Caco-2 (cell line): Measurements from ENCODE around the gene STX8. TPM values are rescaled to one million over a fixed set of nuclear protein-coding genes. Genes with fewer than 3 reads are reported as not detected.
A peak's percentile ranks its signal among the peaks of the same experiment; 100 is the strongest.

Experiments
- BruUV-seq: library from RNA; stranded (reverse); fragments of 400-500 nt; replicated peaks from 2 replicates; lab custom pipeline; 2021; lab: Mats Ljungman, UMichigan
- CTCF ChIA-PET: fragments of 300-600 bp; sonication (Branson Sonifier 250); formaldehyde crosslinking; loops from one replicate; lab custom pipeline; 2022; ENCODE audit warnings: antibody characterized with exemption; lab: Charles Lee
- POLR2A ChIA-PET: fragments of 300-600 bp; sonication (Branson Sonifier 250); formaldehyde crosslinking; loops from one replicate; lab custom pipeline; 2022; ENCODE audit warnings: antibody characterized with exemption; lab: Charles Lee
- DNase-seq, 2 experiments: peaks; one replicate each; pipeline versions ENCODE4 v3.0.0 to v3.0.0-alpha.2; 2020 to 2022
- H3K27me3 ChIP-seq: replicated peaks from 2 replicates; pipeline ENCODE4 v1.6.0; 2011; ENCODE audit warnings: low read length; ENCODE audit not compliant: control insufficient read depth, insufficient read depth
- H3K36me3 ChIP-seq: 2 replicates; pipeline ENCODE4 v1.5.1; 2011; ENCODE audit warnings: low read length; ENCODE audit not compliant: control insufficient read depth, insufficient read depth
- H3K4me1 ChIP-seq: fragments of 250-450 bp; sonication (Bioruptor Pico); 2 replicates; pipeline ENCODE4 v1.5.1; 2020; ENCODE audit warnings: mild to moderate bottlenecking
- H3K4me3 ChIP-seq: 2 replicates; pipeline ENCODE4 v1.5.1; 2011; ENCODE audit warnings: low read depth, mild to moderate bottlenecking, control low read depth, low read length
- H3K9me3 ChIP-seq: fragments of 250-450 bp; sonication (Bioruptor Pico); 2 replicates; pipeline ENCODE4 v1.5.1; 2020; ENCODE audit warnings: mild to moderate bottlenecking, moderate library complexity
- H3K27ac Mint-ChIP-seq: one replicate; pipeline ENCODE4 v1.8.0; 2022; ENCODE audit warnings: mixed read lengths; ENCODE audit not compliant: unreplicated experiment
- H3K27me3 Mint-ChIP-seq: one replicate; pipeline ENCODE4 v1.8.0; 2022; ENCODE audit warnings: mixed read lengths; ENCODE audit not compliant: insufficient read depth, unreplicated experiment
- H3K36me3 Mint-ChIP-seq: one replicate; pipeline ENCODE4 v1.8.0; 2022; ENCODE audit warnings: mild to moderate bottlenecking, mixed read lengths; ENCODE audit not compliant: insufficient read depth, unreplicated experiment
- H3K4me1 Mint-ChIP-seq: one replicate; pipeline ENCODE4 v1.8.0; 2022; ENCODE audit warnings: low read depth, mixed read lengths; ENCODE audit not compliant: unreplicated experiment
- H3K4me3 Mint-ChIP-seq: one replicate; pipeline ENCODE4 v1.8.0; 2022; ENCODE audit warnings: mild to moderate bottlenecking, moderate library complexity, mixed read lengths; ENCODE audit not compliant: unreplicated experiment
- H3K9me3 Mint-ChIP-seq: one replicate; pipeline ENCODE4 v1.8.0; 2022; ENCODE audit warnings: mixed read lengths; ENCODE audit not compliant: unreplicated experiment
- intact Hi-C: fragments of 100-400 bp; cut with micrococcal nuclease; formaldehyde crosslinking; loops from one replicate; pipeline ENCODE4 v1.10.0; 2022; ENCODE audit not compliant: unreplicated experiment
- total RNA-seq: library from RNA; stranded (reverse); gene quantifications from 2 replicates; pipeline ENCODE4 v1.2.3, GENCODE V29; 2022
- TF ChIP-seq, protein P1 (sequence below), 2 experiments: fragments of 200-600 bp in 1 of 2; IDR thresholded peaks; 1 replicate in 1 of 2; 2 replicates in 1 of 2; pipeline versions ENCODE4 v1.5.1 to v1.8.0; 2011 to 2022; ENCODE audit warnings: antibody characterized with exemption in 1 of 2, control low read depth in 1 of 2, inconsistent platforms in 1 of 2, low read depth in 1 of 2, low read length in 1 of 2, mild to moderate bottlenecking in 1 of 2, moderate library complexity in 1 of 2; ENCODE audit not compliant: insufficient read depth in 1 of 2, severe bottlenecking in 1 of 2, unreplicated experiment in 1 of 2

Gene STX8
- total RNA-seq, 1 experiment from 2014 or later: 22.6 TPM

DNA sequence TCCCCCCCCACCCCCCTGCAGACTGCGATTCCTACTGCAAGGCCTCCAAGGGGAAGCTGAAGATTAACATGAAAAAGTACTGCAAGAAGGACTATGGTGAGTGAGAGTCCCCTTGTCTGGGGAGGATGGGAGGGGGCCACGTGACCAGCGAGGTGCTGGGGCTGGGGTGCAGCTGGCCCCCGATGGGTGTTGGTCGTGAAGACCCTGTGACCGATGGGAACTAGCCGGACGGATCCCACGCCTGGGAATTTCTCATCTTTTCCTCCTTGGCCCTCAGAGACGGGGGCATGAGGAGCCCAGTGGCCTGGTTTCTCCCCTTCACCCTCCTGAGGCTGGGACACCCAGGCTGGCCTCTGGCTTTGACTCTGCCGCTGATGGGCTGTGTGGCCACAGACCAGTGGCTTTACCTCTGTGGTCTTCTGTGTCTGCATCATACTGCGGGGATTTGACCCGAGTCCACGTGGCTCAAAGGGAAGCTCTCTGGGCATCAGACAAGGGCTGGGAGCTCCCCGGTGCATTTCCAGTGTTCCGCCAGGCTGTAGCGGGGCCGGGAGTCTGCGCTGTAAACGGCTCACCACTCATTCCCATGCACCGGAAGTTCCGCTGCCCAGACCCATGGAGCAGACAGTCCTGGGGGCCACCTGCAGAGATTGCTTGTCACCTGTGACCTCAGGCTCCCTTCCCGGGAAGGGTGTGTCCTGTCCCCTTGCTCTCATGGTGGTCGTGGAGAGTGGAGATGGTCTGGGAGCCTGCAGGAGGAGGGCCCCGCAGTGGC, 354.3 kb downstream of the STX8 start:
- Histone ChIP-seq H3K4me3 (no peak overlapping the region), H3K27me3 (no peaks in the 10 kb centered on the region), H3K4me1 (no peaks in the 10 kb centered on the region), H3K36me3 (no peaks in the 10 kb centered on the region), H3K9me3 (no peaks in the 10 kb centered on the region)
- no peaks in the 10 kb centered on the region for H3K4me1 Mint-ChIP-seq
- ChIA-PET POLR2A (no interaction called here), CTCF (no interaction called here)
- no peak overlapping the region for H3K4me3 Mint-ChIP-seq
- BruUV-seq: no TSS peak
- intact Hi-C loops: no loop called here
- H3K27ac Mint-ChIP-seq: no peak overlapping the region
- peaks cover 5% of the 10 kb centered on the region for H3K36me3 Mint-ChIP-seq
- H3K9me3 Mint-ChIP-seq: no peaks in the 10 kb centered on the region
- TF ChIP-seq, protein P1, sequence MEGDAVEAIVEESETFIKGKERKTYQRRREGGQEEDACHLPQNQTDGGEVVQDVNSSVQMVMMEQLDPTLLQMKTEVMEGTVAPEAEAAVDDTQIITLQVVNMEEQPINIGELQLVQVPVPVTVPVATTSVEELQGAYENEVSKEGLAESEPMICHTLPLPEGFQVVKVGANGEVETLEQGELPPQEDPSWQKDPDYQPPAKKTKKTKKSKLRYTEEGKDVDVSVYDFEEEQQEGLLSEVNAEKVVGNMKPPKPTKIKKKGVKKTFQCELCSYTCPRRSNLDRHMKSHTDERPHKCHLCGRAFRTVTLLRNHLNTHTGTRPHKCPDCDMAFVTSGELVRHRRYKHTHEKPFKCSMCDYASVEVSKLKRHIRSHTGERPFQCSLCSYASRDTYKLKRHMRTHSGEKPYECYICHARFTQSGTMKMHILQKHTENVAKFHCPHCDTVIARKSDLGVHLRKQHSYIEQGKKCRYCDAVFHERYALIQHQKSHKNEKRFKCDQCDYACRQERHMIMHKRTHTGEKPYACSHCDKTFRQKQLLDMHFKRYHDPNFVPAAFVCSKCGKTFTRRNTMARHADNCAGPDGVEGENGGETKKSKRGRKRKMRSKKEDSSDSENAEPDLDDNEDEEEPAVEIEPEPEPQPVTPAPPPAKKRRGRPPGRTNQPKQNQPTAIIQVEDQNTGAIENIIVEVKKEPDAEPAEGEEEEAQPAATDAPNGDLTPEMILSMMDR (IDR thresholded peaks at IDR 0.05; ENCODE audit: insufficient read depth in 1 of 2, low read depth in 1 of 2, low read length in 1 of 2, severe bottlenecking in 1 of 2, unreplicated experiment in 1 of 2): no peak
- no peaks in the 10 kb centered on the region for H3K27me3 Mint-ChIP-seq
- DNase-seq: no peak

DNA sequence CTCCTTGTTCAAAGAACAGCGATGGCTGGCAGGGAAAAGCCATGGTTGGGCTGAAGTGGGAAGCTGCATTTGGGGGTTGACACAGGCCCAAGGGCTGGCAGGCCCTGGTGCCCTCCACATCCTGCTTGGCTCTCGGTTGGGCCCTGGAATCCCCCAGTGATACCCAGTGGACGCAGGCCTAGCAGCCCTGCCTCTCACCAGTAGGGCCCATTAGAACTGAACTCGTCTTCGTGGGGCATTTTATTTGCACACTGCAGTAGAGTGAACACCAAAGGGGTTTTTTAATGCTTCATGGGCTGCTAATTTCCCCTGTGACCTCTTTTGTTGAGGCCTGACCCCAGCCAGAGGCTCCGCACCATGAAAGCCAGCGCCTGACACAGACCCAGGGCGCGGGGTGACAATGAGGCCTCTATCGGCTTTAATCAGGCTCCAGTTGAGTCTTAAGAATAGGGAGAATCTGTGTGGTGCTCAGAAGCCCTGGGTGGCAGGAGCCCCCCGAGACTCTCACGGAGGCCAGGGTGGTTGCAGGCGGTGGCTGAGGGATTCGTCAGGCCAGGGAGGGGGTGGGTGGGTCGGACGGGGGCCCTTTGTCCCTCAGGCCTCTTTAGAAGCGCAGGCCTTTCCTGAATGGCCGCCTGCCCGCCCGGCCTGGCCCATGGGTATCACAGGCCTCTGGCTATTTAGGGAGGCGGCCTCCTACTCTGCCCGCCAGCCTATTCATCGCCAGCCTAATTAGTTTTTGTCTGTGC, 355.0 kb downstream of the STX8 start:
- TF ChIP-seq, protein P1 (IDR thresholded peaks at IDR 0.05; ENCODE audit: insufficient read depth in 1 of 2, low read depth in 1 of 2, low read length in 1 of 2, severe bottlenecking in 1 of 2, unreplicated experiment in 1 of 2): no peak
- BruUV-seq: no TSS peak
- H3K9me3 Mint-ChIP-seq: no peaks in the 10 kb centered on the region
- no peak overlapping the region for H3K27ac Mint-ChIP-seq
- H3K36me3 Mint-ChIP-seq: peaks cover 5% of the 10 kb centered on the region
- intact Hi-C loops: no loop called here
- no peak overlapping the region for H3K4me3 Mint-ChIP-seq
- no peaks in the 10 kb centered on the region for H3K27me3 ChIP-seq
- DNase-seq: no peak
- no peaks in the 10 kb centered on the region for H3K36me3 ChIP-seq
- no peaks in the 10 kb centered on the region for H3K9me3 ChIP-seq
- no peak overlapping the region for H3K4me3 ChIP-seq
- ChIA-PET CTCF (no interaction called here), POLR2A (no interaction called here)
- no peaks in the 10 kb centered on the region for H3K27me3 Mint-ChIP-seq
- no peaks in the 10 kb centered on the region for H3K4me1 ChIP-seq
- no peaks in the 10 kb centered on the region for H3K4me1 Mint-ChIP-seq

DNA sequence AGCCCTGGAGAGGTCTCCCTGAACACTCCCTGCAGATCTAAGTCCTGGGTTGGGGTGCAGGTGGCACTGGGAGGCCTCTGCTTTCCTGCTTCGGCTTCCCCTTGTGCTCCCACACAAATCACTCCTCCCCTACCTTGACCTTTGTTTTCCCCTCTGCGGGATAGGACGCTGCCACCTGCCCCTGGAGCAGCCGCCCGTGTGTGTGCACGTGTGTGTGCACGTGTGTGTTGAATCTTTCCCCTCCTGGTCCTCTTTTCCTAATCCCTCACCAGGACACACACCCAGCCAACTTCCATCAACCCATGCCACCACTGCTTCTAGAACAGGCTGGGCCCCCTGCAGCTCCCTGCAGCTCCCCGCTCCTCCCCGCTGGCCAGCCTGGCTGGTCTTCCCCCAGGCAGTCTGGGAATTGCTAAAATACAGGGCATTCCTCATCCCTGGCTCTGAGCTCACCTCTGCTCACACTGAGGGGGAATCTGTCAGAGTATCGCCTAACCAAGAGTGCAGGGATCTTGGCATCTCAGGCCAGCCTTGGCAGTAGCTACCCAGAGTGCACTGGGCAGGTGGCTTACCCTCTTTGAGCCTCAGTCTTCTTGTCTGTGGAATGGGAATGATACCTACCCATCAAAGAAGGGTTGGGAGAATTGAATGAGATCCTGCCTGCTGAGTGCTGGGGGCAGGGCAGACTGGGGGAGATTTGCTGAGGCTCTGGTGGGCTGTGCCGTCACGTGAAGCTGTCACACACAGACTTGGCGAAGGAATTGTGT, 355.8 kb downstream of the STX8 start:
- Mint-ChIP-seq H3K4me3 (no peak overlapping the region), H3K36me3 (peaks cover 5% of the 10 kb centered on the region), H3K27ac (peak overlapping the region; percentile 35), H3K9me3 (no peaks in the 10 kb centered on the region), H3K4me1 (no peaks in the 10 kb centered on the region), H3K27me3 (no peaks in the 10 kb centered on the region)
- intact Hi-C loops: no loop called here
- DNase-seq: no peak
- H3K9me3 ChIP-seq: no peaks in the 10 kb centered on the region
- TF ChIP-seq, protein P1 (IDR thresholded peaks at IDR 0.05; ENCODE audit: insufficient read depth in 1 of 2, low read depth in 1 of 2, low read length in 1 of 2, severe bottlenecking in 1 of 2, unreplicated experiment in 1 of 2): no peak
- ChIA-PET CTCF (no interaction called here), POLR2A (no interaction called here)
- no peaks in the 10 kb centered on the region for H3K4me1 ChIP-seq
- no peak overlapping the region for H3K4me3 ChIP-seq
- no peaks in the 10 kb centered on the region for H3K27me3 ChIP-seq
- BruUV-seq: no TSS peak
- H3K36me3 ChIP-seq: no peaks in the 10 kb centered on the region
